ENCODE data around the gene PRR18. TPM values are rescaled to one million over a fixed set of nuclear protein-coding genes. Genes with fewer than 3 reads are reported as not detected.

Gene PRR18
- total and polyA plus RNA-seq, 2 of the 8 experiments (the other 6 are each of a cell fraction or from before 2014, with no cell fraction given): 0.08 to 0.19 TPM

DNA sequence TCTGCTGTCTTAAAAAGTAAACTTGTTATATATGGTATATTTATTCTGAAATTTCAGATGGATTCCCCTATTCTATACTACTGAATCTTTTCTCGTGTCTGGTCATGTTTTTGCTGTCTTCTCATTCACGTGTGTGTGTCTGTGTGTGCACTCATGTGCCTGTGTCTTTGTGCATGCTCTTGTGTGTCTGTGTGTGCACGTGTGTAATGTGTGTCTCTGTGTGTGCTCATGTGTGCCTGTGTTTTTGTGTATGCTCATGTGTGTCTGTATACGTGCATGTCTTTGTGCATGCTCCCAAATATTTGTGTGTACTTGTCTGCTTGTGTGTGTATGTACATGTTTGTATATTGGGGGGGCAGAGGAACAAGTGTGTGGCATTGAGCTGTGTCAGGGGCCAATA lies 34.0 kb downstream of the PRR18 start (continued):
- TF ChIP-seq EP300 (IDR thresholded peaks at IDR 0.05; ENCODE audit: borderline replicate concordance in 1 of 2, low read depth in 2 of 2, low read length in 2 of 2) (no peak), JUND (IDR thresholded peaks at IDR 0.05; ENCODE audit: low read length) (no peak), KDM4A (IDR thresholded peaks at IDR 0.05; ENCODE audit: low read depth, low read length, severe bottlenecking) (no peak), CREB1 (IDR thresholded peaks at IDR 0.05) (no peak), ASH2L (IDR thresholded peaks at IDR 0.05; ENCODE audit: low read length) (no peak), FOSL1 (IDR thresholded peaks at IDR 0.05; ENCODE audit: insufficient read depth, low read depth, low read length) (no peak), SIN3A (conservative IDR thresholded peaks at IDR 0.05 in 1 of 2, IDR thresholded peaks at IDR 0.05 in 1 of 2; ENCODE audit: low read depth in 1 of 2, low read length in 2 of 2) (no peak)

All from H1 (cell line).